ENCODE results near the gene HOXB6.

HOXB6 gene

GRCh38 chr17:48571024-48571818, 33.6 kb downstream of the HOXB6 start:
- in situ Hi-C loops (cut with HindIII; ENCODE audit: low pct_unique_long_range_greater_than_20kb, low sequenced_read_pairs), result no loop called here
- TF ChIP-seq JUND (IDR thresholded peaks at IDR 0.05; ENCODE audit: low read depth), result no peak
- DNase-seq (ENCODE audit: low read depth in 1 of 2, low spot score in 1 of 2), result no peak

- TF ChIP-seq JUND (IDR thresholded peaks at IDR 0.05; ENCODE audit: low read depth), result no peak
- no peak for DNase-seq (ENCODE audit: low read depth in 1 of 2, low spot score in 1 of 2)
- in situ Hi-C loops (cut with HindIII; ENCODE audit: low pct_unique_long_range_greater_than_20kb, low sequenced_read_pairs), result no loop called here
These were observed 34.3 kb downstream of the HOXB6 start for GRCh38 chr17:48570325-48571023.

GRCh38 chr17:48569674-48570324, 35.0 kb downstream of the HOXB6 start:
- in situ Hi-C loops (cut with HindIII; ENCODE audit: low pct_unique_long_range_greater_than_20kb, low sequenced_read_pairs), result no loop called here
- DNase-seq (ENCODE audit: low read depth in 1 of 2, low spot score in 1 of 2), result no peak
- no peak for TF ChIP-seq JUND (IDR thresholded peaks at IDR 0.05; ENCODE audit: low read depth)

- DNase-seq (ENCODE audit: low read depth in 1 of 2, low spot score in 1 of 2), result no peak
- no peak for TF ChIP-seq JUND (IDR thresholded peaks at IDR 0.05; ENCODE audit: low read depth)
- in situ Hi-C loops (cut with HindIII; ENCODE audit: low pct_unique_long_range_greater_than_20kb, low sequenced_read_pairs), result no loop called here
These were observed 35.6 kb downstream of the HOXB6 start for GRCh38 chr17:48569240-48569582.

- in situ Hi-C loops (cut with HindIII; ENCODE audit: low pct_unique_long_range_greater_than_20kb, low sequenced_read_pairs), result no loop called here
- no peak for DNase-seq (ENCODE audit: low read depth in 1 of 2, low spot score in 1 of 2)
- TF ChIP-seq JUND (IDR thresholded peaks at IDR 0.05; ENCODE audit: low read depth), result no peak
These were observed 36.1 kb downstream of the HOXB6 start for GRCh38 chr17:48568499-48569239.

GRCh38 chr17:48567646-48568354, 37.0 kb downstream of the HOXB6 start:
- no peak for TF ChIP-seq JUND (IDR thresholded peaks at IDR 0.05; ENCODE audit: low read depth)
- DNase-seq (ENCODE audit: low read depth in 1 of 2, low spot score in 1 of 2), result no peak
- in situ Hi-C loops (cut with HindIII; ENCODE audit: low pct_unique_long_range_greater_than_20kb, low sequenced_read_pairs), result no loop called here

- in situ Hi-C loops (cut with HindIII; ENCODE audit: low pct_unique_long_range_greater_than_20kb, low sequenced_read_pairs), result no loop called here
- no peak for DNase-seq (ENCODE audit: low read depth in 1 of 2, low spot score in 1 of 2)
- no peak for TF ChIP-seq JUND (IDR thresholded peaks at IDR 0.05; ENCODE audit: low read depth)
These were observed 37.6 kb downstream of the HOXB6 start for GRCh38 chr17:48567209-48567608.

- TF ChIP-seq JUND (IDR thresholded peaks at IDR 0.05; ENCODE audit: low read depth), result no peak
- no peak for DNase-seq (ENCODE audit: low read depth in 1 of 2, low spot score in 1 of 2)
- in situ Hi-C loops (cut with HindIII; ENCODE audit: low pct_unique_long_range_greater_than_20kb, low sequenced_read_pairs), result no loop called here
These were observed 38.1 kb downstream of the HOXB6 start for GRCh38 chr17:48566717-48567116.

GRCh38 chr17:48565925-48566710, 38.7 kb downstream of the HOXB6 start:
- in situ Hi-C loops (cut with HindIII; ENCODE audit: low pct_unique_long_range_greater_than_20kb, low sequenced_read_pairs), result no loop called here
- TF ChIP-seq JUND (IDR thresholded peaks at IDR 0.05; ENCODE audit: low read depth), result no peak
- no peak for DNase-seq (ENCODE audit: low read depth in 1 of 2, low spot score in 1 of 2)

- no peak for DNase-seq (ENCODE audit: low read depth in 1 of 2, low spot score in 1 of 2)
- no peak for TF ChIP-seq JUND (IDR thresholded peaks at IDR 0.05; ENCODE audit: low read depth)
- in situ Hi-C loops (cut with HindIII; ENCODE audit: low pct_unique_long_range_greater_than_20kb, low sequenced_read_pairs), result no loop called here
These were observed 39.7 kb downstream of the HOXB6 start for GRCh38 chr17:48565022-48565554.

All from T47D (cell line).